Activated gamma-delta T cell treated with Interleukin-2 at 50 U/mL for 16 hours (primary cell): ENCODE measurements around the gene HDDC3.
"Not testable (repeated sequence)": the region's sequence is repeated elsewhere in the genome, so short reads cannot be mapped to it uniquely, and the experiment has no call there.

Experiments
- DNase-seq: peaks from one replicate; pipeline ENCODE4 v3.0.0-alpha.2; 2020

HDDC3 gene

GRCh38 chr15:90929246-90930019 lies 2.9 kb downstream of the HDDC3 start:
- DNase-seq: no peak

DNA sequence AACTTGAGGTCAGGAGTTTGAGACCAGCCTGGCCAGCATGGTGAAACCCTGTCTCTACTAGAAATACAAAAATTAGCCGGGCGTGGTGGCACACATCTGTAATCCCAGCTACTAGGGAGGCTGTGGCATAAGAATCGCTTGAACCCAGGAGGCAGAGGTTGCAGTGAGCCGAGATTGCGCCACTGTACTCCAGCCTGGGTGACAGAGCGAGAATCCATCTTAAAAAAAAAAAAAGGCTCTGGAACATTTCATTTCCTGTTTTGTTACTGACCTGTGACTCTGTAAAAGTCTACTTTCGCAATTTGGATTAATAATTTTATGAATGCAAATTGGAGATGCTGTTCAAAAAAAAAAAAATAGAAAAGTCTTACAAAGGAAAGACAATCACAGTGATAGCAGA lies 4.2 kb downstream of the HDDC3 start:
- DNase-seq: not testable (repeated sequence)

DNA sequence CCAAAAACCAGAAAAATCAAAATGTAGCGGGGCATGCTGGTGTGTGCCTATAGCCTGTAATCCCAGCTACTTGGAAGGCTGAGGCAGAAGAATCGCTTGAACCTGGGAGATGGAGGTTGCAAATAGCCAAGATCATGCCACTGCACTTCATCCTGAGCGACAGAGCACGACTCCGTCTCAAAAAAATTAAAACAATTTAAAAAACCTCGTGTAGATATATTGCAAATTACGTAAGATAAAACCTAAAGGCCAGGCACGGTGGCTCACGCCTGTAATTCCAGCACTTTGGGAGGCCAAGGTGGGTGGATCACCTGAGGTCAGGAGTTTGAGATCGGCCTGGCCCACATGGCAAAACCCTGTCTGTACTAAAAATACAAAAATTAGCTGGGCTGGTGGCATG lies 5.6 kb downstream of the HDDC3 start:
- not testable (repeated sequence) for DNase-seq

- DNase-seq: no peak
These were observed 8.0 kb downstream of the HDDC3 start for GRCh38 chr15:90924375-90924774.

GRCh38 chr15:90922712-90923322 lies 9.5 kb downstream of the HDDC3 start:
- DNase-seq: not testable (repeated sequence)

GRCh38 chr15:90921887-90922286 lies 10.5 kb downstream of the HDDC3 start:
- DNase-seq: no peak

DNA sequence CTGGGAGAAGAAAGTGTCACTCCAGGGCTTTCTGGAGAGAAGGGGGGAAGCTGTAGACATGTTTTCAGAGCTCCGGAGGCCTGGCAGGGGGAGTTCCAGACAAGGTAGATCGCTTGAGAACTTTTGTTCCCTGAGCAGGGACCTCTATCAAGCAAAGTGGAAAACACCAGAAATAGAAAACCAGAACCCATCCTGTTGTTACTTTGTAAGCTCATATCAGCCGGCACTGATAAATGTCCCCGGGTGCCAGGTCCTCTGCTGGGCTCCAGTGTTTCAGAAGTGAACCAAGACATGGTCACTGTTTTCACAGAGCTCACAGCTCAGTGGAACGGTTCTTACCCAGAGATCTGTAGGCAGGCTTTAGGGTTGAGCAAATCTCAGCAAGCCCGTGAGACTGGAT lies 13.5 kb downstream of the HDDC3 start:
- DNase-seq: no peak

- DNase-seq: no peak
These were observed 14.1 kb downstream of the HDDC3 start for GRCh38 chr15:90918034-90918788.

- DNase-seq: no peak
These were observed 14.8 kb downstream of the HDDC3 start for GRCh38 chr15:90917569-90917968.

- no peak for DNase-seq
These were observed 15.9 kb downstream of the HDDC3 start for GRCh38 chr15:90916461-90916860.

- DNase-seq: no peak
These were observed 16.4 kb downstream of the HDDC3 start for GRCh38 chr15:90915808-90916440.

DNA sequence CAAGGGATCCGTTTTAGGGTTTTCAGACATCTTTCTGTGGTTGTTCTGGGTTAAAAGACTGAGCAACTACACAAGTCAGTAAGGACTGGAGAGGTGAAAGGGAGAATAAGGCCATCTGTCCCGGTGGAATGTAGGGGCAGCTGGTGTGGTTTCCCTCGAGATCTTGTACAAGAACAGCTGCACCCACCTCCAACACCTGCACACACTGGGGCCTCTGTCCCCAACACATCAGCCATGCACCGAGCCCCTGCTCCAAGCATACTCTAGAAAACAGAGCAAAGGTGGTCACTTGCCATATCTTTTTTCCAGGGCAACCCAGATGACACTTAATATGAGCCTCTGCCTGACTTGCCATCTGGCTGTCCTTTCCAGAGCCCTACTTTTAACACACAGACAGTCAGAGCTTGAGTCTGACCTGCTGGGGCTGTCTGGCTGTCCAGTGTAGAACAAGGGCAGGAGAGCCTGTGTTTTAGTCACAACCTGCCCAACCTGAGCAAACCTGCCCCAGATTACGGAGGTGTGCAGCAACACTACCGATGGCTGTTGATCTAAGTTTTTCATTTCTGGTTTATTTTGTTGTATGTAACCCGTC lies 17.0 kb downstream of the HDDC3 start:
- no peak for DNase-seq

GRCh38 chr15:90914305-90915080 lies 17.9 kb downstream of the HDDC3 start:
- no peak for DNase-seq

DNA sequence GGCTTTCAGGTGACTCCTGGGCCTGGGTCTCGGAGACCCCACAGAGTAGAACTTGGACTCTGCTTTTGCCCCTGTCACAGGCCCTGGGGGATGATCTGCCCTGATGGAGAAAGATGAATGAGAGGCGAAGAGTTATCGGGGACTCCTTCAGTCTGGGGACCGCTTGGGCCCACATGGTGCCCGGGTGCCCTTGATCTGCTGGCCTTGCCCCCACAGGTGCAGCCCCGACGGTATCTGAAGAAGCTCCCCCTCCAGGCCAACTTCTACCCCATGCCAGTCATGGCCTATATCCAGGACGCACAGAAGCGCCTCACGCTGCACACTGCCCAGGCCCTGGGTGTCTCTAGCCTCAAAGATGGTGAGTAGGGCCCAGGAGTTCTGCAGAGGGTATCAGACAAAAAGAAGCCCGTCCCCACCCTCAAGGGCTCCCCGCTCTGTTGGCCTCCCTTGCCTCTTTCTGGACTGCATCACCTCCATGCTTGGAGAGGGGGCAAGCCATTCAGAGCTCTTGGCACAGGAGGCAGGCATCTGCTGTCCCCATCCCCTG lies 18.9 kb downstream of the HDDC3 start:
- no peak for DNase-seq

DNA sequence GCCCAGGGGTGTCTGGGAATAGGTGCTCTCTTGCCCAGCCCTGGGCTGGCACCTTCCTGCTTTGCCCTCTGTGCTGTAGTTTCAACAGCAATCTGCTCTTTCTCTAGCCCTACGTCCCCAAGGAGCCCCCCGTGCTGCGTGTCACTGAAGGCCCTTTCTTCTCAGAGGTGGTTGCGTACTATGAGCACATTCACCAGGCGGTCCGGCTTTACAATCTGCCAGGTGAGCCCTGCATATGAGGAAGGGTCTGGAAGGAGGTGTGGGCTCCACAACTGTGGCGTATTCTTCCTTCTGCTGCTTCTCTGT lies 19.6 kb downstream of the HDDC3 start:
- DNase-seq: no peak

- no peak for DNase-seq
These were observed 20.2 kb downstream of the HDDC3 start for GRCh38 chr15:90911906-90912769.

- DNase-seq: no peak
These were observed 21.1 kb downstream of the HDDC3 start for GRCh38 chr15:90911302-90911623.

DNA sequence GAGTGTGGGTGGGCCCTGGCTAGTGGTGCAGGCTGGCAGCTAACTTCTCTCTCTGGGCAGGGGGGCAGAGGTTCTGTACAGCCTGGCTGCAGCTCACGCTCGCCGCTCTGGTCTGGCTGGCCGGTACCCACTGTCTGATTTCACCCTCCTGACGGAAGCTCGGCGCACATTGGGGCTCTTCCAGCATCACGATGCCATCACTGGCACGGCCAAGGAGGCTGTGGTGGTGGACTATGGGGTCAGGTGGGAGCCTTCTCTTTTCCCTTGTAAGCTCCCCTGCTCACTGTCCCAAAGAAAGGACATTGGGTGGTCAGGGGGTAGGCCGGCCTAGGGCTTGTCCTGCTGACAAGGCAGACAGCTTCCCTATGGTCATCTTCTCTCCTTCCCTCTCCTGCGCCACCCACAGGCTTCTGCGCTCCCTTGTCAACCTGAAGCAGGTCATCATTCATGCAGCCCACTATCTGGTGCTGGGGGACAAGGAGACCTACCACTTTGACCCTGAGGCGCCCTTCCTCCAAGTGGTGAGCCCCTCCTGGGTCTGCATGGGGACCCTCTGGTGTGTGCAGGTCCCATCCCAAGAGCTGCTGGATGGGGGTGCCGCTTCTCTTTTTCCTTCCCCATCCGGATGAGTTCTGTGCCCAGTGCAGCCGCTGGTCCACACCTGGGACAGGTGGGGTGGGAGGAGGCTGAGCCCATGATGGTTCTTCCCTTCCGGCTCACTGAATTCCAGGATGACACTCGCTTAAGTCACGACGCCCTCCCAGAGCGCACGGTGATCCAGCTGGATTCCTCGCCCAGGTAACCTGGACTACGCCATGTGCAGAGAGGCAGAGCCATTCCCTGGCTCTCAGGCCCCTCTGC lies 21.7 kb downstream of the HDDC3 start:
- DNase-seq: no peak

DNA sequence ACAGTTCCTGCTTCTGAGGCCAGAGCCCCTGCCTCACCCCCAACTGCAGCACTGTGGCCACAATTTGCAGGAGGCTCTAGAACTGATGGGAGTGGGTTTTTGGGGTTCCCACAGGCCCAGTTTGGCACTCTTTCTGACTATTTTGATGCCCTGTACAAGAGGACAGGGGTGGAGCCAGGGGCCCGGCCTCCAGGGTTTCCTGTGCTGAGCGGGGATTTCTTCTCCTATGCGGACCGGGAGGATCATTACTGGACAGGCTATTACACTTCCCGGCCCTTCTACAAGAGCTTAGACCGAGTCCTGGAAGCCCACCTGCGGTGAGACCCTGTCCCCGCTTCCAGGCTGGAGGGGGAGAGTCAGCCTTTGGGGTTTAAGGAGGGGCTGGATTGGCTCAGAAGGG lies 22.4 kb downstream of the HDDC3 start:
- no peak for DNase-seq

DNA sequence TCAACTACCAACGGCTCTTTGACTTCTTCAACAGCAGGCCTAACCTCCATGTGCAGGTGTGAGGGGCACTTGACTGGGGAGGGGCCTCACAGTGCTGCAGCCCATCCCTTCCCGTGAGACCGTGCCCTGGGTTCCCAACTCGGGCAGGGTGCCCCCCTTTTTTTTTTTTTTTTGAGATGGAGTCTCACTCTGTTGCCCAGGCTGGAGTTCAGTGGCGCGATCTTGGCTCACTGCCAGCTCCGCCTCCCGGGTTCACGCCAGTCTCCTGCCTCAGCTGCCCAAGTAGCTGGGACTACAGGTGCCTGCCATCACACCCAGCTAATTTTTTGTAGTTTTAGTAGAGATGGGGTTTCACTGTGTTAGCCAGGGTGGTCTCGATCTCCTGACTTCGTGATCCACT lies 22.9 kb downstream of the HDDC3 start:
- DNase-seq: not testable (repeated sequence)
